T-cell (primary cell): ENCODE measurements around the gene POMT1. TPM values are rescaled to one million over a fixed set of nuclear protein-coding genes. Genes with fewer than 3 reads are reported as not detected.

Experiments used
- ATAC-seq, 4 experiments: fragments of 200-7000 bp in 3 of 4; fragments of 150-1000 bp in 1 of 4; cut with Tn5 transposase; replicated peaks in 1 of 4; 1 replicate in 3 of 4; 2 replicates in 1 of 4; pipeline ENCODE4 v1.10.0; 2021; ENCODE audit warnings: moderate library complexity in 3 of 4, mild to moderate bottlenecking in 2 of 4, moderate number of reproducible peaks in 1 of 4
- CTCF ChIA-PET, 2 donors: fragments of 300-600 bp; sonication (Branson Sonifier 250); formaldehyde crosslinking; loops; one replicate each; lab custom pipeline; 2022; ENCODE audit warnings: antibody characterized with exemption in 2 of 2; lab: Charles Lee
- POLR2A ChIA-PET, 2 donors: fragments of 300-600 bp; sonication (Branson Sonifier 250); formaldehyde crosslinking; loops; one replicate each; lab custom pipeline; 2022; ENCODE audit warnings: antibody characterized with exemption in 2 of 2; lab: Charles Lee
- DNase-seq, 35 experiments: peaks; one replicate each; pipeline versions ENCODE4 v3.0.0 to v3.0.0-alpha.2; 2013 to 2023
- H3K27ac ChIP-seq: one replicate; pipeline ENCODE4 v1.5.1; 2013; ENCODE audit warnings: low read length
- H3K27me3 ChIP-seq, 2 experiments: replicated peaks in 1 of 2; 1 replicate in 1 of 2; 2 replicates in 1 of 2; pipeline versions ENCODE4 v1.6.1 to v1.7.0; 2013; ENCODE audit warnings: low read length in 1 of 2, mixed read lengths in 1 of 2; ENCODE audit not compliant: control insufficient read depth in 2 of 2, insufficient read depth in 2 of 2; ENCODE audit errors: extremely low read depth in 1 of 2
- H3K36me3 ChIP-seq, 2 donors: 1 replicate in 1 of 2; 2 replicates in 1 of 2; pipeline versions ENCODE4 v1.6.1 to v1.7.0; 2013; ENCODE audit warnings: low read length in 1 of 2; ENCODE audit not compliant: control insufficient read depth in 2 of 2, insufficient read depth in 1 of 2; ENCODE audit errors: extremely low read depth in 1 of 2
- H3K4me1 ChIP-seq, 2 experiments: 1 replicate in 1 of 2; 2 replicates in 1 of 2; pipeline versions ENCODE4 v1.6.1 to v1.7.0; 2013; ENCODE audit warnings: low read length in 2 of 2, mixed read lengths in 1 of 2; ENCODE audit not compliant: insufficient read depth in 2 of 2, control insufficient read depth in 1 of 2; ENCODE audit errors: extremely low read depth in 1 of 2
- H3K4me3 ChIP-seq, 2 donors: 1 replicate in 1 of 2; 2 replicates in 1 of 2; pipeline versions ENCODE4 v1.5.1 to v1.7.0; 2013; ENCODE audit warnings: mild to moderate bottlenecking in 2 of 2, low read length in 1 of 2, moderate library complexity in 1 of 2; ENCODE audit not compliant: control insufficient read depth in 1 of 2; ENCODE audit errors: extremely low read depth in 1 of 2
- H3K9me3 ChIP-seq: 2 replicates; pipeline ENCODE4 v1.7.0; 2013
- H3K27ac Mint-ChIP-seq, 2 donors: one replicate each; pipeline ENCODE4 v1.8.0; 2020 to 2021; ENCODE audit warnings: mild to moderate bottlenecking in 2 of 2, mixed read lengths in 2 of 2
- H3K27me3 Mint-ChIP-seq, 2 donors: one replicate each; pipeline ENCODE4 v1.8.0; 2021 to 2022; ENCODE audit warnings: mixed read lengths in 2 of 2
- H3K36me3 Mint-ChIP-seq: one replicate; pipeline ENCODE4 v1.8.0; 2021; ENCODE audit warnings: mixed read lengths
- H3K4me1 Mint-ChIP-seq, 3 donors: one replicate each; pipeline ENCODE4 v1.8.0; 2020 to 2022; ENCODE audit warnings: mixed read lengths in 3 of 3, mild to moderate bottlenecking in 1 of 3
- H3K4me3 Mint-ChIP-seq, 3 donors: one replicate each; pipeline ENCODE4 v1.8.0; 2020 to 2022; ENCODE audit warnings: mild to moderate bottlenecking in 3 of 3, mixed read lengths in 3 of 3, moderate library complexity in 3 of 3
- H3K9me3 Mint-ChIP-seq, 3 donors: one replicate each; pipeline ENCODE4 v1.8.0; 2020 to 2022; ENCODE audit warnings: mixed read lengths in 3 of 3
- WGBS: methylation state at CpG from one replicate; pipeline ENCODE4 v1.1.5; 2013; ENCODE audit warnings: missing lambda C conversion rate; ENCODE audit not compliant: insufficient coverage; 5-methylcytosine and 5-hydroxymethylcytosine counted together
- total RNA-seq, 35 experiments: library from RNA in 6 of 35; stranded (reverse) in 6 of 35; fragments of 120-200 nt in 1 of 35; gene quantifications; one replicate each; pipeline versions ENCODE4 v1.2.1 to v1.2.4 and lab custom pipeline; 2013 to 2026

The POMT1 gene
- total RNA-seq, 5 donors from 2014 or later (not counting 1 experiment from before 2014, with no cell fraction given), result 45.3 to 74.4 (median 56.9) TPM

DNA sequence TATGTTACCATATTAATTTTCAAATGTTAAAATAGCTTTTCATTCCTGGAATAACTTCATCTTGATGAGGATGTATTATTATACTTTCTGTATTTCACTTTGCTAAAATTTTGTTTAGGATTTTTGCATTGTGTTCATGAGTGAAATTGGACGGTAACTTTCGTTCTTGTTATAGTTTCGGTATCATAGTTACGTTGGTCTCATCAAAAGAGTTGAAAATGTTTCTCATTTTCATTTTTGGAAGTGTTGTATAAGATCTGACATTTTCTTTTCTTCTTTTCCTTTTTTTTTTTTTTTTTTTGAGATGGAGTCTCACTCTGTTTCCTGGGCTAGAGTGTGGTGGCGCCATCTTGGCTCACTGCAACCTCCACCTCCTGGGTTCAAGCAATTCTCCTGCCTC is 62.7 kb downstream of the POMT1 start:
- Mint-ChIP-seq H3K36me3 (peaks cover 19% of the 10 kb centered on the region), H3K4me3 (no peak overlapping the region), H3K27me3 (no peaks in the 10 kb centered on the region), H3K27ac (no peak overlapping the region), H3K9me3 (no peaks in the 10 kb centered on the region), H3K4me1 (peaks cover 0 to 6% (median 0%) of the 10 kb centered on the region in 3 donors)
- no CpG with 5 or more reads among the region's 5 CpGs for WGBS
- Histone ChIP-seq H3K27ac (no peak overlapping the region), H3K4me1 (no peaks in the 10 kb centered on the region), H3K9me3 (peaks cover 2% of the 10 kb centered on the region), H3K27me3 (no peaks in the 10 kb centered on the region), H3K4me3 (no peak overlapping the region), H3K36me3 (no peaks in the 10 kb centered on the region)
- DNase-seq, result no peak
- ATAC-seq, result no peak
- POLR2A ChIA-PET, result interaction anchor here in 1 of 2 donors (0.5 kb wide), 1 partner anchor 317 kb away, joined by 3 read pairs; no protein-coding TSS in a partner anchor
- CTCF ChIA-PET, result interaction anchor here in 1 of 2 donors (0.7 kb wide), 1 partner anchor 25 kb away, joined by 3 read pairs; no protein-coding TSS in a partner anchor

DNA sequence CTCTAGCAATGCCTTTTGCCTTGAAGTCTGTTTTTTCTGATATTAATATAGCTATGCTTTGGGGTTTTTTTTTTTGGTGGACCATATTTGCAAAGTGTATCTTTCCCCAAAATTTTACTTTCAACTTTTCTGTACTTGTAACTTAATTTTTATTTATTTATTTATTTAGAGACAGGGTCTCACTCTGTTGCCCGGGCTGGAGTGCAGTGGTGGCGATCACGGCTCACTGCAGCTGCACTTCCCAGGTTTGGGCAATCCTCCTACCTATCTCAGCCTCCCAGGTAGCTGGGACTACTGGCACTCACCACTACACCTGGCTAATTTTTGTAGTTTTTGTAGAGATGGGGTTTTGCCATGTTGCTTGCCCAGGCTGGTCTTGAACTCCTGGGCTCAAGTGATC is 63.4 kb downstream of the POMT1 start:
- POLR2A ChIA-PET, result no interaction called here

DNA sequence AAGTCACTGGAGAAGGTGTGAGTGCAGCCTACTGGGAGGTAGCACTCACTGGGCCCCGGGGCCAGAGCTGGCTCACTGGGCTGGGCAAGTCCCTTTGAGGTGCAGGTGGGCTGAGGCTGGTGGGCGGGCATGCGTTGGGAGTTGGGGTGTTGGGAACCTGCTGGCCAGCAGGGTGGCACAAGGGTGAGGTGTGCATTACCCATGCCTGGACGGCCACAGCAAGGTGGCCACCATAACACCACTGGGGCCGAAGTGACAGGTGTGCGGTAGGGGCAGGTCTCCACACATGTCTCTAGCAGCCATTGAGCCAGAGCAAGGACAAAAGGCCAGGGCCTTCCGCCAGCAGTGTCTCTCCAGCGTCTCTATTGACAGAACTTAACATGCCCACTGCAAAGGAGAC is 65.2 kb downstream of the POMT1 start:
- DNase-seq, result no peak
- no peak for ATAC-seq

More for the DNA sequence above, 63.4 kb downstream of the POMT1 start:
- CTCF ChIA-PET, result interaction anchor here (0.6 to 0.7 kb wide), 2 partner anchors 26 to 35 kb away, joined by 3 to 6 read pairs; no protein-coding TSS in a partner anchor
- WGBS, result no CpG with 5 or more reads among the region's 3 CpGs
- Mint-ChIP-seq H3K36me3 (peaks cover 20% of the 10 kb centered on the region), H3K4me3 (no peak overlapping the region), H3K27me3 (no peaks in the 10 kb centered on the region), H3K9me3 (no peaks in the 10 kb centered on the region), H3K4me1 (peaks cover 0 to 6% (median 0%) of the 10 kb centered on the region in 3 donors), H3K27ac (no peak overlapping the region)
- DNase-seq (no peak), ATAC-seq (no peak)
- Histone ChIP-seq H3K4me1 (no peaks in the 10 kb centered on the region), H3K4me3 (no peak overlapping the region), H3K9me3 (peaks cover 2% of the 10 kb centered on the region), H3K36me3 (no peaks in the 10 kb centered on the region), H3K27me3 (no peaks in the 10 kb centered on the region), H3K27ac (no peak overlapping the region)

More for the DNA sequence above, 65.2 kb downstream of the POMT1 start:
- H3K36me3 Mint-ChIP-seq, result peaks cover 27% of the 10 kb centered on the region
- Histone ChIP-seq H3K4me3 (no peak overlapping the region), H3K27me3 (no peaks in the 10 kb centered on the region), H3K36me3 (peaks cover 0 to 6% of the 10 kb centered on the region in 2 donors), H3K27ac (no peak overlapping the region), H3K4me1 (no peaks in the 10 kb centered on the region), H3K9me3 (peaks cover under 1% of the 10 kb centered on the region)
- H3K27ac Mint-ChIP-seq, result no peak overlapping the region
- ChIA-PET CTCF (interaction anchor here in 1 of 2 donors (0.7 kb wide), 1 partner anchor 33 kb away, joined by 5 read pairs; no protein-coding TSS in a partner anchor), POLR2A (no interaction called here)
- peaks cover 0 to 6% (median 0%) of the 10 kb centered on the region in 3 donors for H3K4me1 Mint-ChIP-seq
- 98% methylated on average over 7 of the region's 8 CpGs for WGBS
- H3K9me3 Mint-ChIP-seq, result no peaks in the 10 kb centered on the region
- no peaks in the 10 kb centered on the region for H3K27me3 Mint-ChIP-seq
- H3K4me3 Mint-ChIP-seq, result no peak overlapping the region

Other genes starting within 250 kb of the POMT1 start
- gene FAM78A, start 226.4 kb upstream of the POMT1 start, total RNA-seq, result 100 to 1,000 TPM in 1 of 5 donors, 10 to 100 TPM in 4; 70.4 to 106 (median 98.4) TPM
- under 1 TPM in 3 of 5 donors, not detected in 2; 0.13 to 0.58 (median 0.13) TPM for gene PLPP7, start 213.2 kb upstream of the POMT1 start, total RNA-seq
- gene PRRC2B, start 108.8 kb upstream of the POMT1 start, total RNA-seq, result 100 to 1,000 TPM; 259 to 375 (median 370) TPM
- gene UCK1, start 28.3 kb downstream of the POMT1 start, total RNA-seq, result 10 to 100 TPM; 20.0 to 34.7 (median 32.0) TPM
- gene PRRT1B, start 42.6 kb downstream of the POMT1 start, total RNA-seq, result not detected
- 100 to 1,000 TPM in 4 of 5 donors, 10 to 100 TPM in 1; 97.9 to 167 (median 139) TPM for gene RAPGEF1, start 237.2 kb downstream of the POMT1 start, total RNA-seq